ENCODE measurements around the gene TENM4. TPM values are rescaled to one million over a fixed set of nuclear protein-coding genes. Genes with fewer than 3 reads are reported as not detected.

Gene TENM4
- polyA plus RNA-seq, 1 of the 3 experiments (the other 2 are of a cell fraction) = 16.7 TPM

DNA sequence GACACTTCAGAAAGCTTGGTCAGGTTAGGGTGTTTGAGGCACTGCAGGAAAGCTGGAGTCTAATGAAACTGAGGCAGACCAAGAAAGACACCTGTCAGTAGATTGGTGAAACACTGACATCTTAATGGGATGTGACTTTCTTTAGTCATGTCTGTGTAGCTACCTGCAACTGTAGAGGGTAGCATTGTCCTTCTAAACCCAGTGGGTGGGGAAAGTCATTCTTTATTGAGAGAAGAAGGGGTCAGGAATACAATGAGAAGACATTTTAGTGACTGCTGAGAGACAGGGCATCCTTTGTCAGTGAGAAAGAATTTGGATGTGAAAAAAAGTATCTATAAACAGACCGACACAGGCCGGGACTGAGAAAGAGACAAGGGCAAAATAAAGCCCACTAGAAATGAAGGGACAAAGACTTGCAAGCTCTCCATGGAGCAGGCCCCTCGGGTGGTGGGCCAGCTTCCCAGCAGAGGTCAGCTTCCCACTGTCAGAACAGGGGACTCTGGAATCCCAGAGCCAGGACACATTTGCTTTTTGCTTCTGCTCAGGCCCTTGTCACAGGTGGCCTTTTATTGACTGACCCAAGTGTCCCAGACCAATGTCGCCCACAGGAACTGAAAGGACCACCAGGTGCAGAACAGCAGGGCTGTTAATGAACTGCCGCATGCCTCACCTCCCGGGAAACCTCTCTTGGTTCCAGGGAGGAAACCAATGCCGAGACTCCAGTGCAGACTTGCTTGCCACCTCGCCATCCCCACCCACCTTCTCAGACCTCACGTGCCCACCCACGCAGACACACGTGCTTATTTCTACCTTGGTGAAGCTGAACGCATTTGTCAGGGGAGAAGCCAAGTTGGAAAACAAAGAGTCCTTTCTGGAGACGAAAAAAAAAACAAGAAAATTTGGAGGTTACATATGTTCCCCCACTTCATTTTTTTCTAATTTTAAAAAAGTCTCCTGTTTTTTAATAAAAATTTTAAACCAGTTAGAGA is 212.8 kb downstream of the TENM4 start:
- Histone ChIP-seq H3K9me3 (no peaks in the 10 kb centered on the region), H3K9me2 (no peaks in the 10 kb centered on the region), H3K27ac (ENCODE audit: low read depth in 2 of 2, low read length in 1 of 2) (no peak overlapping the region), H3K4me3 (ENCODE audit: low read depth in 2 of 2, low read length in 1 of 2) (no peak overlapping the region), H3F3A (replicated peaks; ENCODE audit: insufficient read depth) (no peaks in the 10 kb centered on the region), H3K79me2 (ENCODE audit: insufficient read depth) (no peaks in the 10 kb centered on the region; the same call in 1 of the 2 replicates), H4K20me1 (ENCODE audit: insufficient read depth) (no peaks in the 10 kb centered on the region), H3K27me3 (ENCODE audit: insufficient read depth) (no peaks in the 10 kb centered on the region), H3K4me1 (ENCODE audit: control insufficient read depth in 1 of 2, insufficient read depth in 2 of 2, low read depth in 1 of 2, low read length in 1 of 2) (peaks cover 0 to 17% of the 10 kb centered on the region in 2 experiments; a peak in 1 of 4 replicates), H3K9ac (no peak overlapping the region), H3K4me2 (no peak overlapping the region), H3K36me3 (replicated peaks in 1 of 2; ENCODE audit: control insufficient read depth in 1 of 2, insufficient read depth in 2 of 2, low read length in 1 of 2) (no peaks in the 10 kb centered on the region), H2AFZ (ENCODE audit: low read depth) (no peak overlapping the region)
- ChIA-PET CTCF (no interaction called here), POLR2A (interaction anchor here (0.6 kb wide), 1 partner anchor 10 kb away, joined by 4 read pairs; no protein-coding TSS in a partner anchor)
- TF ChIP-seq GATA2 (CRISPR knock-in tag; IDR thresholded peaks at IDR 0.05) = no peak
- TF ChIP-seq SMC3 (IDR thresholded peaks at IDR 0.05; ENCODE audit: low read depth, low read length) = peak; percentile 3; the same call in 1 of the 2 replicates
- TF ChIP-seq, protein P1, sequence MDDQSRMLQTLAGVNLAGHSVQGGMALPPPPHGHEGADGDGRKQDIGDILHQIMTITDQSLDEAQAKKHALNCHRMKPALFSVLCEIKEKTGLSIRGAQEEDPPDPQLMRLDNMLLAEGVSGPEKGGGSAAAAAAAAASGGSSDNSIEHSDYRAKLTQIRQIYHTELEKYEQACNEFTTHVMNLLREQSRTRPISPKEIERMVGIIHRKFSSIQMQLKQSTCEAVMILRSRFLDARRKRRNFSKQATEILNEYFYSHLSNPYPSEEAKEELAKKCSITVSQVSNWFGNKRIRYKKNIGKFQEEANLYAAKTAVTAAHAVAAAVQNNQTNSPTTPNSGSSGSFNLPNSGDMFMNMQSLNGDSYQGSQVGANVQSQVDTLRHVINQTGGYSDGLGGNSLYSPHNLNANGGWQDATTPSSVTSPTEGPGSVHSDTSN (IDR thresholded peaks at IDR 0.05) = no peak
- TF ChIP-seq RAD21 (IDR thresholded peaks at IDR 0.05; ENCODE audit: low read length) = peak; percentile 45
- TF ChIP-seq RFX5 (IDR thresholded peaks at IDR 0.05; ENCODE audit: low read length) = no peak
- 83% methylated on average over 12 of the region's 13 CpGs for WGBS (ENCODE audit: low lambda C conversion rate)
- DNase-seq = no peak

DNA sequence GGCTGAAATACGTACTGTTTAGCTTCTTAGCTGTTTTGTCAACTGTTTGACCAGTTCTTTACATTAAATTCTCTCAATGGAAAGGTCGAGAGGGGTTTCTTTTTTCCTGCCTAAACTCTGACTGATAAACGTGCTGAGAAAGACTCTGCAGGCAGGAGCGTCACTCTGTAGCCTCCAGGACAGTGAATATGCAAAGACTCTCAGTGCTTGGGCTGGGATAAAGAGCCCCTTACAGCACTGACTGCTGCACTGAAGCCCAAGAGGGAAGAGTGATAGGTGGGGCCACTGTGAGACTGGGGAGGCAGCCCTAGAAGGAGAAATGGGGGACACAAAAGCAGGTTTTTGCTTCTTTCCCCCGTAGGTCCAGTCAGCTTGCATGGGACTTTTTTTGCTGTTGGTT is 213.5 kb downstream of the TENM4 start:
- no peaks in the 10 kb centered on the region for H3K36me3 ChIP-seq (replicated peaks in 1 of 2; ENCODE audit: control insufficient read depth in 1 of 2, insufficient read depth in 2 of 2, low read length in 1 of 2)
- H3K9me2 ChIP-seq = no peaks in the 10 kb centered on the region
- H3F3A ChIP-seq (replicated peaks; ENCODE audit: insufficient read depth) = no peaks in the 10 kb centered on the region
- ChIA-PET CTCF (interaction anchor here (1.4 kb wide), 1 partner anchor 173 kb away, joined by 3 read pairs; no protein-coding TSS in a partner anchor), POLR2A (interaction anchor here (0.6 kb wide), 1 partner anchor 9 kb away, joined by 4 read pairs; no protein-coding TSS in a partner anchor)
- H4K20me1 ChIP-seq (ENCODE audit: insufficient read depth) = no peaks in the 10 kb centered on the region
- H3K9me3 ChIP-seq = no peaks in the 10 kb centered on the region
- no peak for TF ChIP-seq FOSL2 (IDR thresholded peaks at IDR 0.05; ENCODE audit: borderline replicate concordance, low read depth)
- no peak for TF ChIP-seq EZH2phosphoT487 (IDR thresholded peaks at IDR 0.05; ENCODE audit: borderline replicate concordance, low read depth)
- H3K79me2 ChIP-seq (ENCODE audit: insufficient read depth) = no peaks in the 10 kb centered on the region; the same call in 1 of the 2 replicates
- H3K27me3 ChIP-seq (ENCODE audit: insufficient read depth) = no peaks in the 10 kb centered on the region
- H2AFZ ChIP-seq (ENCODE audit: low read depth) = no peak overlapping the region
- DNase-seq = no peak
- 77% methylated on average over 5 of the region's 5 CpGs for WGBS (ENCODE audit: low lambda C conversion rate)
- no peak overlapping the region for H3K4me3 ChIP-seq (ENCODE audit: low read depth in 2 of 2, low read length in 1 of 2)
- H3K9ac ChIP-seq = no peak overlapping the region
- peaks cover 0 to 10% of the 10 kb centered on the region in 2 experiments; a peak in 1 of 4 replicates for H3K4me1 ChIP-seq (ENCODE audit: control insufficient read depth in 1 of 2, insufficient read depth in 2 of 2, low read depth in 1 of 2, low read length in 1 of 2)
- H3K27ac ChIP-seq (ENCODE audit: low read depth in 2 of 2, low read length in 1 of 2) = no peak overlapping the region
- H3K4me2 ChIP-seq = no peak overlapping the region

DNA sequence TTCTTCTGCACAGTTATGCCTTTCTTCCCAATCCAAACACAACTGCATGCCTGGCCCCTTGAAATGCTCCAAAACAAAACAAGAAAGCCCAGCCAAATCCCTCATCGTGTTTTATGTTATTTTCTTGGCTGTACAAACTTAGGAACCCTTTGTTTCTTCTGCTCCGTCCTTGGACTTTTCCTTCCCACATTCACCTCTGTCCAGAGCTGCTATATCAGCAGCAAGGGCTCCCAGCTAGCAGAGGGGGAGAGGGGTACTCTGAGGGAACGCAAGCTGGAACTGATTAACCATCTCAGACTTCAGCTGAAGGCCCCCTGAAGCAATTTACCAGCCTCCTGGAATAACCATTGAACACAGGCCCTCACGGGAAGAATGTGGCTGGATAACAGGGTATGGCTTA is 214.7 kb downstream of the TENM4 start:
- CTCF ChIA-PET = interaction anchor here (0.9 to 1.4 kb wide), 4 partner anchors 40 to 579 kb away, joined by 3 read pairs; no protein-coding TSS in a partner anchor
- 56% methylated on average over 4 of the region's 4 CpGs for WGBS (ENCODE audit: low lambda C conversion rate)
- H3K27me3 ChIP-seq (ENCODE audit: insufficient read depth) = no peaks in the 10 kb centered on the region
- H2AFZ ChIP-seq (ENCODE audit: low read depth) = no peak overlapping the region
- no peaks in the 10 kb centered on the region for H3K36me3 ChIP-seq (replicated peaks in 1 of 2; ENCODE audit: control insufficient read depth in 1 of 2, insufficient read depth in 2 of 2, low read length in 1 of 2)
- H3K4me2 ChIP-seq = no peak overlapping the region
- peak; percentile 18; the same call in 1 of the 2 replicates for TF ChIP-seq RCOR1 (IDR thresholded peaks at IDR 0.05; ENCODE audit: low read length)
- TF ChIP-seq SIN3A (IDR thresholded peaks at IDR 0.05; ENCODE audit: borderline replicate concordance, low read depth, low read length) = no peak
- TF ChIP-seq RFX5 (IDR thresholded peaks at IDR 0.05; ENCODE audit: low read length) = no peak
- TF ChIP-seq FOXM1 (IDR thresholded peaks at IDR 0.05; ENCODE audit: low read depth) = no peak
- TF ChIP-seq, protein P2, sequence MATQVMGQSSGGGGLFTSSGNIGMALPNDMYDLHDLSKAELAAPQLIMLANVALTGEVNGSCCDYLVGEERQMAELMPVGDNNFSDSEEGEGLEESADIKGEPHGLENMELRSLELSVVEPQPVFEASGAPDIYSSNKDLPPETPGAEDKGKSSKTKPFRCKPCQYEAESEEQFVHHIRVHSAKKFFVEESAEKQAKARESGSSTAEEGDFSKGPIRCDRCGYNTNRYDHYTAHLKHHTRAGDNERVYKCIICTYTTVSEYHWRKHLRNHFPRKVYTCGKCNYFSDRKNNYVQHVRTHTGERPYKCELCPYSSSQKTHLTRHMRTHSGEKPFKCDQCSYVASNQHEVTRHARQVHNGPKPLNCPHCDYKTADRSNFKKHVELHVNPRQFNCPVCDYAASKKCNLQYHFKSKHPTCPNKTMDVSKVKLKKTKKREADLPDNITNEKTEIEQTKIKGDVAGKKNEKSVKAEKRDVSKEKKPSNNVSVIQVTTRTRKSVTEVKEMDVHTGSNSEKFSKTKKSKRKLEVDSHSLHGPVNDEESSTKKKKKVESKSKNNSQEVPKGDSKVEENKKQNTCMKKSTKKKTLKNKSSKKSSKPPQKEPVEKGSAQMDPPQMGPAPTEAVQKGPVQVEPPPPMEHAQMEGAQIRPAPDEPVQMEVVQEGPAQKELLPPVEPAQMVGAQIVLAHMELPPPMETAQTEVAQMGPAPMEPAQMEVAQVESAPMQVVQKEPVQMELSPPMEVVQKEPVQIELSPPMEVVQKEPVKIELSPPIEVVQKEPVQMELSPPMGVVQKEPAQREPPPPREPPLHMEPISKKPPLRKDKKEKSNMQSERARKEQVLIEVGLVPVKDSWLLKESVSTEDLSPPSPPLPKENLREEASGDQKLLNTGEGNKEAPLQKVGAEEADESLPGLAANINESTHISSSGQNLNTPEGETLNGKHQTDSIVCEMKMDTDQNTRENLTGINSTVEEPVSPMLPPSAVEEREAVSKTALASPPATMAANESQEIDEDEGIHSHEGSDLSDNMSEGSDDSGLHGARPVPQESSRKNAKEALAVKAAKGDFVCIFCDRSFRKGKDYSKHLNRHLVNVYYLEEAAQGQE (IDR thresholded peaks at IDR 0.05; ENCODE audit: low read depth, low read length) = no peak
- DNase-seq = peak; percentile 55
- H4K20me1 ChIP-seq (ENCODE audit: insufficient read depth) = no peaks in the 10 kb centered on the region
- H3K9ac ChIP-seq = no peak overlapping the region
- peaks cover 0 to 7% of the 10 kb centered on the region in 2 experiments; a peak in 1 of 4 replicates for H3K4me1 ChIP-seq (ENCODE audit: control insufficient read depth in 1 of 2, insufficient read depth in 2 of 2, low read depth in 1 of 2, low read length in 1 of 2)
- H3K9me2 ChIP-seq = no peaks in the 10 kb centered on the region
- H3F3A ChIP-seq (replicated peaks; ENCODE audit: insufficient read depth) = no peaks in the 10 kb centered on the region
- POLR2A ChIA-PET = no interaction called here
- H3K79me2 ChIP-seq (ENCODE audit: insufficient read depth) = no peaks in the 10 kb centered on the region; the same call in 1 of the 2 replicates
- no peak overlapping the region for H3K4me3 ChIP-seq (ENCODE audit: low read depth in 2 of 2, low read length in 1 of 2)
- no peak overlapping the region for H3K27ac ChIP-seq (ENCODE audit: low read depth in 2 of 2, low read length in 1 of 2)
- no peaks in the 10 kb centered on the region for H3K9me3 ChIP-seq

Measured in SK-N-SH (cell line).